Prostate gland (tissue), 2 donors: Measurements from ENCODE around the gene RHBDF2. TPM values are rescaled to one million over a fixed set of nuclear protein-coding genes. Genes with fewer than 3 reads are reported as not detected.

Source experiments
- DNase-seq: peaks from one replicate; pipeline ENCODE4 v3.0.0-alpha.2; 2019; ENCODE audit warnings: low spot score
- H3K27ac ChIP-seq, 2 donors: fragments of 200-600 bp; sonication (generic); 2 replicates each; pipeline ENCODE4 v1.5.1; 2017 to 2019
- H3K27me3 ChIP-seq: fragments of 200-600 bp; sonication (generic); replicated peaks from 2 replicates; pipeline ENCODE4 v1.5.1; 2019; ENCODE audit not compliant: insufficient read depth
- H3K36me3 ChIP-seq, 2 donors: fragments of 200-600 bp; sonication (generic); 1 replicate in 1 of 2; 2 replicates in 1 of 2; pipeline versions ENCODE4 v1.5.1 to v1.8.1; 2017 to 2019
- H3K4me1 ChIP-seq: fragments of 200-600 bp; sonication (generic); replicated peaks from 2 replicates; pipeline ENCODE4 v1.5.1; 2019
- H3K4me3 ChIP-seq, 2 donors: fragments of 200-600 bp; sonication (generic); 2 replicates each; pipeline ENCODE4 v1.5.1; 2017 to 2019
- H3K9me3 ChIP-seq: fragments of 200-600 bp; sonication (generic); 2 replicates; pipeline ENCODE4 v1.5.1; 2017
- CTCF ChIP-seq, 4 experiments: fragments of 200-600 bp in 2 of 4; fragments of 450-650 bp in 2 of 4; sonication (generic) in 2 of 4; IDR thresholded peaks; 1 replicate in 3 of 4; 2 replicates in 1 of 4; pipeline ENCODE4 v1.5.1; 2016 to 2019; ENCODE audit warnings: antibody characterized with exemption in 4 of 4, mild to moderate bottlenecking in 2 of 4, moderate library complexity in 2 of 4
- POLR2A ChIP-seq: fragments of 450-650 bp; IDR thresholded peaks from one replicate; pipeline ENCODE4 v1.6.1; 2016; ENCODE audit warnings: antibody characterized with exemption, mild to moderate bottlenecking
- POLR2AphosphoS5 ChIP-seq: sonication (generic); formaldehyde crosslinking; IDR thresholded peaks from one replicate; pipeline ENCODE4 v1.6.1; 2017; ENCODE audit warnings: antibody characterized with exemption
- WGBS: methylation state at CpG from one replicate; pipeline ENCODE4 v1.1.5; 2018; 5-methylcytosine and 5-hydroxymethylcytosine counted together
- intact Hi-C: fragments of 100-400 bp; cut with DNase I; formaldehyde crosslinking; loops from one replicate; pipeline ENCODE4 v1.14.2; 2022
- total RNA-seq, 2 donors: library from RNA; depleted of rRNA; stranded (reverse); fragments of >200 nt; gene quantifications; one replicate each; pipeline ENCODE4 v1.1.0, GENCODE V29; 2016

RHBDF2 gene
- total RNA-seq, 2 donors from 2014 or later, result 29.9 to 31.1 TPM

GRCh38 chr17:76530095-76530723 lies 29.0 kb upstream of the RHBDF2 start:
- Histone ChIP-seq H3K36me3 (no peaks in the 10 kb centered on the region), H3K4me1 (peaks cover 17% of the 10 kb centered on the region), H3K27me3 (no peaks in the 10 kb centered on the region), H3K9me3 (no peaks in the 10 kb centered on the region), H3K4me3 (no peak overlapping the region), H3K27ac (peak overlapping the region; percentile 67 to 76)
- DNase-seq, result no peak
- 58% methylated on average over 23 of the region's 23 CpGs for WGBS
- TF ChIP-seq CTCF (IDR thresholded peaks at IDR 0.05), result no peak
- TF ChIP-seq POLR2A, result no peak
- no peak for TF ChIP-seq POLR2AphosphoS5
- intact Hi-C loops, result no loop called here

GRCh38 chr17:76529224-76530094 lies 28.2 kb upstream of the RHBDF2 start:
- H3K4me1 ChIP-seq, result peaks cover 23% of the 10 kb centered on the region
- peak overlapping the region; percentile 67 to 76 for H3K27ac ChIP-seq
- no peaks in the 10 kb centered on the region for H3K27me3 ChIP-seq
- DNase-seq, result peak; percentile 67
- H3K36me3 ChIP-seq, result no peaks in the 10 kb centered on the region
- intact Hi-C loops, result loop anchor here (5.0 kb wide), 1 partner anchor 88 kb away; no protein-coding TSS in a partner anchor
- WGBS, result 18% methylated on average over 20 of the region's 20 CpGs
- H3K9me3 ChIP-seq, result no peaks in the 10 kb centered on the region
- TF ChIP-seq CTCF (IDR thresholded peaks at IDR 0.05), result no peak
- TF ChIP-seq POLR2AphosphoS5, result peak; percentile 63
- H3K4me3 ChIP-seq, result no peak overlapping the region

GRCh38 chr17:76528528-76529223 lies 27.5 kb upstream of the RHBDF2 start:
- WGBS, result 61% methylated on average over 31 of the region's 31 CpGs
- Histone ChIP-seq H3K9me3 (no peaks in the 10 kb centered on the region), H3K4me1 (peaks cover 23% of the 10 kb centered on the region), H3K27me3 (no peaks in the 10 kb centered on the region), H3K36me3 (no peaks in the 10 kb centered on the region), H3K4me3 (peak overlapping the region in 1 of 2 donors; percentile 2), H3K27ac (peak overlapping the region; percentile 67 to 76)
- TF ChIP-seq POLR2A (no peak), POLR2AphosphoS5 (no peak), CTCF (IDR thresholded peaks at IDR 0.05) (no peak)
- intact Hi-C loops, result loop anchor here (5.0 kb wide), 1 partner anchor 89 kb away; no protein-coding TSS in a partner anchor
- DNase-seq, result no peak

GRCh38 chr17:76528156-76528527 lies 26.9 kb upstream of the RHBDF2 start:
- DNase-seq, result no peak
- Histone ChIP-seq H3K9me3 (no peaks in the 10 kb centered on the region), H3K27ac (peak overlapping the region; percentile 67 to 76), H3K27me3 (no peaks in the 10 kb centered on the region), H3K36me3 (no peaks in the 10 kb centered on the region), H3K4me3 (peak overlapping the region in 1 of 2 donors; percentile 2), H3K4me1 (peaks cover 23% of the 10 kb centered on the region)
- intact Hi-C loops, result loop anchor here (5.0 kb wide), 1 partner anchor 89 kb away; no protein-coding TSS in a partner anchor
- TF ChIP-seq POLR2A (no peak), POLR2AphosphoS5 (no peak), CTCF (IDR thresholded peaks at IDR 0.05) (no peak)
- 82% methylated on average over 15 of the region's 15 CpGs for WGBS
